ENCODE data around the gene SLBP.

- no peak for TF ChIP-seq GATA2 (IDR thresholded peaks at IDR 0.05; ENCODE audit: low read depth, low read length)
- no peak for TF ChIP-seq GATA3 (IDR thresholded peaks at IDR 0.05; ENCODE audit: low read depth, low read length)
Measured at GRCh38 chr4:1736812-1737211, 24.7 kb upstream of the SLBP start.

All from SH-SY5Y (cell line).